Measurements from ENCODE around the gene RANBP10.

DNA sequence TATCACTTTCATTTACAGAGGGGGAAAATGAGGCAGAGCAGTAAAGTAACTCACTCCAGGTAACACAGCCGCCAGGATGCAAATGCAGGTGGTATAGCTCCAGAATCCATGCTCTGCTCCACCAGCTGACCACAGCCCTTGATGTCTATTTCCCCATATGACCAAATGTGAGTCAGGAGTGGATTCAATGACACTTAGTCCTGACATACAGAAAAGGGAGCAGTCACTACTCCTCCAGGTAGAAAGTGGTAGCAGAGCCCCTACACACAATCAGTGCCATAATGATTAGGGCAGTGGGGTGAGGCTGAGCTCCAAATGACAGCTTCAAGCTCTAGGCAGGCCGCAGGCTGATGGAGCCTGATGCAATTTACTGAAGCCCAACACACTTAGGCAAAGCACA lies 44.0 kb downstream of the RANBP10 start:
- TF ChIP-seq POLR2A (IDR thresholded peaks at IDR 0.05), result no peak
- TF ChIP-seq, protein P1, sequence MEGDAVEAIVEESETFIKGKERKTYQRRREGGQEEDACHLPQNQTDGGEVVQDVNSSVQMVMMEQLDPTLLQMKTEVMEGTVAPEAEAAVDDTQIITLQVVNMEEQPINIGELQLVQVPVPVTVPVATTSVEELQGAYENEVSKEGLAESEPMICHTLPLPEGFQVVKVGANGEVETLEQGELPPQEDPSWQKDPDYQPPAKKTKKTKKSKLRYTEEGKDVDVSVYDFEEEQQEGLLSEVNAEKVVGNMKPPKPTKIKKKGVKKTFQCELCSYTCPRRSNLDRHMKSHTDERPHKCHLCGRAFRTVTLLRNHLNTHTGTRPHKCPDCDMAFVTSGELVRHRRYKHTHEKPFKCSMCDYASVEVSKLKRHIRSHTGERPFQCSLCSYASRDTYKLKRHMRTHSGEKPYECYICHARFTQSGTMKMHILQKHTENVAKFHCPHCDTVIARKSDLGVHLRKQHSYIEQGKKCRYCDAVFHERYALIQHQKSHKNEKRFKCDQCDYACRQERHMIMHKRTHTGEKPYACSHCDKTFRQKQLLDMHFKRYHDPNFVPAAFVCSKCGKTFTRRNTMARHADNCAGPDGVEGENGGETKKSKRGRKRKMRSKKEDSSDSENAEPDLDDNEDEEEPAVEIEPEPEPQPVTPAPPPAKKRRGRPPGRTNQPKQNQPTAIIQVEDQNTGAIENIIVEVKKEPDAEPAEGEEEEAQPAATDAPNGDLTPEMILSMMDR (IDR thresholded peaks at IDR 0.05), result no peak

Data from right lobe of liver (tissue), 4 donors.